Mesendoderm (in vitro differentiated cells): ENCODE measurements around the gene LRRC26.

ENCODE experiments used
- DNase-seq: peaks from one replicate; pipeline ENCODE4 v3.0.0; 2013
- H2AK5ac ChIP-seq: 2 replicates; pipeline ENCODE4 v1.6.1; 2013; ENCODE audit warnings: low read length, inconsistent platforms
- H2BK120ac ChIP-seq: 2 replicates; pipeline ENCODE4 v1.6.1; 2013; ENCODE audit warnings: low read depth, mild to moderate bottlenecking, low read length, moderate library complexity, mixed read lengths
- H2BK15ac ChIP-seq: replicated peaks from 2 replicates; pipeline ENCODE4 v1.6.1; 2013; ENCODE audit warnings: low read depth, mild to moderate bottlenecking, moderate library complexity
- H2BK5ac ChIP-seq: 2 replicates; pipeline ENCODE4 v1.6.1; 2013; ENCODE audit warnings: low read length, inconsistent platforms
- H3K18ac ChIP-seq: 2 replicates; pipeline ENCODE4 v1.6.1; 2013; ENCODE audit warnings: mild to moderate bottlenecking, low read length, mixed read lengths
- H3K23ac ChIP-seq: one replicate; pipeline ENCODE4 v1.6.1; 2013; ENCODE audit warnings: low read length
- H3K27ac ChIP-seq: 2 replicates; pipeline ENCODE4 v1.5.1; 2013; ENCODE audit warnings: low read depth, mild to moderate bottlenecking, inconsistent platforms, low read length, moderate library complexity
- H3K27me3 ChIP-seq: 2 replicates; pipeline ENCODE4 v1.6.1; 2013; ENCODE audit warnings: low read length, control low read depth, mild to moderate bottlenecking, inconsistent platforms; ENCODE audit not compliant: insufficient read depth, poor library complexity
- H3K36me3 ChIP-seq: 2 replicates; pipeline ENCODE4 v1.6.1; 2013; ENCODE audit warnings: low read length, inconsistent platforms; ENCODE audit not compliant: control insufficient read depth, insufficient read depth
- H3K4ac ChIP-seq: one replicate; pipeline ENCODE4 v1.6.1; 2013; ENCODE audit warnings: low read depth, mild to moderate bottlenecking, low read length, moderate library complexity
- H3K4me1 ChIP-seq: 2 replicates; pipeline ENCODE4 v1.6.1; 2013; ENCODE audit warnings: low read depth, low read length, inconsistent platforms; ENCODE audit not compliant: control insufficient read depth
- H3K4me2 ChIP-seq: 2 replicates; pipeline ENCODE4 v1.6.1; 2013; ENCODE audit warnings: low read length
- H3K4me3 ChIP-seq: 2 replicates; pipeline ENCODE4 v1.5.1; 2013; ENCODE audit warnings: mild to moderate bottlenecking, low read length
- H3K56ac ChIP-seq: one replicate; pipeline ENCODE4 v1.6.1; 2013; ENCODE audit warnings: low read length
- H3K79me1 ChIP-seq: 2 replicates; pipeline ENCODE4 v1.6.1; 2013; ENCODE audit warnings: low read length, inconsistent platforms
- H3K79me2 ChIP-seq: 2 replicates; pipeline ENCODE4 v1.6.1; 2013; ENCODE audit warnings: mild to moderate bottlenecking, low read length; ENCODE audit not compliant: control insufficient read depth, insufficient read depth
- H3K9ac ChIP-seq: 2 replicates; pipeline ENCODE4 v1.6.1; 2013; ENCODE audit warnings: low read length, inconsistent platforms
- H4K5ac ChIP-seq: one replicate; pipeline ENCODE4 v1.6.1; 2013; ENCODE audit warnings: low read length
- H4K8ac ChIP-seq: one replicate; pipeline ENCODE4 v1.6.1; 2013; ENCODE audit warnings: low read depth, mild to moderate bottlenecking, control low read depth, low read length, moderate library complexity
- WGBS: extraction: QIAGEN DNeasy Blood & Tissue Kit; methylation state at CpG from one replicate; pipeline ENCODE4 v1.1.7; 2013; ENCODE audit warnings: low lambda C conversion rate, missing lambda C conversion rate; ENCODE audit not compliant: insufficient coverage; ENCODE audit errors: extremely low coverage; 5-methylcytosine and 5-hydroxymethylcytosine counted together

Gene LRRC26

DNA sequence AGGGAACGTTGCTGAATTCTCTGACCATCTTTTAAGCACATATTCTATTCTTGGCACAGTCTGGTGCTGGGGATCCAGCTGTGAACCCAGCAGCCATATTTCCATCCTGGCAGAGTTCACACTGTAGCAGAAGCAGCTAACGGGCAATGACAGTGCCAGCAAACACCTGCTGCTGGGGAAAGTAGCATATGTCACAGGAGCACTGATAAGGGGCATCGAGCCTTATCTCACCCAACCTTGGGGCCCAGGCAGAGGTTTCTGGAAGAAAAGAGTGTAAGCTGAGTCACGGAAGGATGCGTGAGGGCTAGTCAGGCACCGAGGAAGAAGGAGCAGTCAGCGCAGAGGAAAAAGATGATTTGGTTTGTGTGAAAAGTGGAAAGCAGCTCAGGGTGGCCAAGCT, 36.8 kb upstream of the LRRC26 start:
- no peak overlapping the region for H2BK15ac ChIP-seq
- no peak overlapping the region for H4K8ac ChIP-seq
- peaks cover 3% of the 10 kb centered on the region for H3K36me3 ChIP-seq
- H3K79me1 ChIP-seq = peaks cover 34% of the 10 kb centered on the region
- H3K27ac ChIP-seq = no peak overlapping the region
- no peak for DNase-seq
- H2BK5ac ChIP-seq = no peak overlapping the region
- no peak overlapping the region for H4K5ac ChIP-seq
- H3K4me2 ChIP-seq = no peak overlapping the region
- no CpG with 5 or more reads among the region's 7 CpGs for WGBS
- no peak overlapping the region for H3K23ac ChIP-seq
- peaks cover 31% of the 10 kb centered on the region for H3K79me2 ChIP-seq
- no peaks in the 10 kb centered on the region for H3K27me3 ChIP-seq
- H3K18ac ChIP-seq = no peak overlapping the region
- peak overlapping the region; percentile 46 for H3K56ac ChIP-seq
- H2AK5ac ChIP-seq = no peak overlapping the region
- peaks cover 6% of the 10 kb centered on the region for H3K4me1 ChIP-seq
- no peak overlapping the region for H2BK120ac ChIP-seq
- peak overlapping the region; percentile 96 for H3K9ac ChIP-seq
- no peak overlapping the region for H3K4ac ChIP-seq
- no peak overlapping the region for H3K4me3 ChIP-seq

DNA sequence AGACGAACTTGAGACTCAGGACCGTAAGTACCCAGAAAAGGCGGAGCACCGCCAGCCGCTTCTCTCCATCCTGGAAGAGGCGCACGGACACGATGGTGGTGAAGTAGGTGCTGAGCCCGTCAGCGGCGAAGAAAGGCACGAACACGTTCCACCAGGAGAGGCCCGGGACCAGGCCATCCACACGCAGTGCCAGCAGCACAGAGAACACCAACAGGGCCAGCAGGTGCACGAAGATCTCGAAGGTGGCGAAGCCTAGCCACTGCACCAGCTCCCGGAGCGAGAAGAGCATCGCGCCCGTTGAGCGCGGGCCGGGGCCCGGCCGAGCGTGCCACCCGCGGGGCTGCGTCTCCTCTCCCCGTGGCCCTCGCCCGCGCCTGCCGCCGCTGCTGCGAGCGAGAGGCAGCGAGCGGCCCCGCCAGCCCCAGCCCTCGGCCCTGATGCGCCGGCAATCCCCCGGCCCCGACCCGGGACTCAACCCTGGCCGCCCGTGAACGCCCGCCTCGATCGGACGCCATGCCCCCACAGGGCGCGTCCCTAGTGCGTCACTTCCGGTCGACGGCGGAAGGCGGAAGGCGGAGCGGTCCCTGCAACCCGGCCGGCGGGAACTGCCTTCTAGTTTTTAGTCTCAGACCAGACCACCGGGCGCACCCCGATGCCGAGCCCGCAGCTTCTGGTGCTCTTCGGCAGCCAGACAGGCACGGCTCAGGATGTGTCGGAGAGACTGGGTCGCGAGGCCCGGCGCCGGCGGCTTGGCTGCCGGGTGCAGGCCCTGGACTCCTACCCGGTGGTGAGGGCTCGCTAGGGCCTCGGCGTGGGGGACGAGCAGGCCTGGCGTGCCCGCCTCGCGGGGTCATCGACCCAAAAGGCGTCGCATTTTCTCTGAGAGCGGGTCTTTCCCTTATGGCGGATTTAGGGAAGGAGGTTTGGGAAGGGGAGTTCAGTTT, 35.5 kb upstream of the LRRC26 start, which contains the start of the genes NDOR1 and TMEM203:
Gene NDOR1 (plus strand): TSS at position 575 of the 944 bp plus-strand sequence. CDS start 78 bp downstream, at position 653.
Gene TMEM203 (minus strand): TSS at position 523 of the 944 bp plus-strand sequence. CDS start 234 bp downstream, at position 289.
- Histone ChIP-seq H3K4ac (peak within 1 kb of the TSS; percentile 82), H3K36me3 (peaks cover 3% of the 10 kb centered on the region), H4K8ac (no peak within 1 kb of the TSS), H2BK15ac (no peak within 1 kb of the TSS), H3K56ac (peak within 1 kb of the TSS; percentile 98), H3K79me2 (peaks cover 31% of the 10 kb centered on the region), H3K9ac (peak within 1 kb of the TSS; percentile 96), H2AK5ac (peak within 1 kb of the TSS; percentile 38), H3K4me3 (peak within 1 kb of the TSS; percentile 98), H3K4me2 (peak within 1 kb of the TSS; percentile 88), H3K79me1 (peaks cover 35% of the 10 kb centered on the region), H3K4me1 (peaks cover 6% of the 10 kb centered on the region), H2BK5ac (no peak within 1 kb of the TSS), H3K23ac (no peak within 1 kb of the TSS), H4K5ac (no peak within 1 kb of the TSS), H3K27me3 (no peaks in the 10 kb centered on the region), H3K18ac (peak within 1 kb of the TSS; percentile 63), H3K27ac (peak within 1 kb of the TSS; percentile 33), H2BK120ac (no peak within 1 kb of the TSS)
- DNase-seq = peak; percentile 91
- WGBS = no CpG with 5 or more reads among the region's 98 CpGs

DNA sequence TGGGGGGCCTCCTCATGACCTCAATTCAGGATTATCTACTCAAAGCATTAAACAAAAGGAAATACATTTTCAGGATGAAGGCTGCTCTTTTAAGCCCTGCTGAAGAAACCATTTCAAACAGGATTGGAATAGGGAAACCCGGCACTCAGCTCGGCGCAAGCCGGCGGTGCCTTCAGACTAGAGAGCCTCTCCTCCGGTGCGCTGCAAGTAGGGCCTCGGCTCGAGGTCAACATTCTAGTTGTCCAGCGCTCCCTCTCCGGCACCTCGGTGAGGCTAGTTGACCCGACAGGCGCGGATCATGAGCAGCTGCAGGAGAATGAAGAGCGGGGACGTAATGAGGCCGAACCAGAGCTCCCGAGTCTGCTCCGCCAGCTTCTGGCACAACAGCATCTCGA, 34.9 kb upstream of the LRRC26 start:
- Histone ChIP-seq H3K79me1 (peaks cover 35% of the 10 kb centered on the region), H3K23ac (no peak overlapping the region), H3K9ac (peak overlapping the region; percentile 96), H3K4me2 (peak overlapping the region; percentile 88), H2BK5ac (no peak overlapping the region), H3K79me2 (peaks cover 31% of the 10 kb centered on the region), H3K18ac (no peak overlapping the region), H2BK120ac (no peak overlapping the region), H2AK5ac (no peak overlapping the region), H3K36me3 (peaks cover 3% of the 10 kb centered on the region), H3K27ac (no peak overlapping the region), H4K8ac (no peak overlapping the region), H3K27me3 (no peaks in the 10 kb centered on the region), H3K56ac (peak overlapping the region; percentile 96), H3K4me1 (peaks cover 6% of the 10 kb centered on the region), H3K4ac (no peak overlapping the region), H2BK15ac (no peak overlapping the region), H3K4me3 (peak overlapping the region; percentile 87), H4K5ac (no peak overlapping the region)
- WGBS = no CpG with 5 or more reads among the region's 21 CpGs
- DNase-seq = no peak

DNA sequence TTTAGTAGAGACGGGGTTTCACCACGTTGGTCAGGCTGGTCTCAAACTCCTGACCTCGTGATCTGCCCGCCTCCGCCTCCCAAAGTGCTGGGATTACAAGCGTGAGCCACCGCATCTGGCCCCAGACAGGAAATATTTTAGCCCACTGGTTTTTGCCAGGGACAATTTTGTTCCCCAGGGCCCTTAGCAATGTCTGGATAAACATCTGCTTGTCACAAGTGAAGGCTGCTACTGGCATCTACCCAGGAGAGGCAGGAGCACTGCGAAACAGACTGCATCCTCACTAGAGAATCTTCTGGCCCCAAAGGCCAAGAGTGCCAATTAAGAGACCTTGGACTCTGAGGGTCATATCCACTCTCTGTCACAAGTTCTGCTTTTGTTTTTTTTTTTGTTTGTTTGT, 33.1 kb upstream of the LRRC26 start:
- Histone ChIP-seq H3K4me2 (no peak overlapping the region), H2BK15ac (no peak overlapping the region), H3K36me3 (peaks cover 3% of the 10 kb centered on the region), H3K27me3 (no peaks in the 10 kb centered on the region), H2BK120ac (no peak overlapping the region), H3K18ac (no peak overlapping the region), H4K8ac (no peak overlapping the region), H3K79me1 (peaks cover 42% of the 10 kb centered on the region), H4K5ac (no peak overlapping the region), H2BK5ac (no peak overlapping the region), H3K23ac (no peak overlapping the region), H3K4ac (no peak overlapping the region), H3K79me2 (peaks cover 33% of the 10 kb centered on the region), H3K4me1 (peaks cover 6% of the 10 kb centered on the region), H2AK5ac (no peak overlapping the region), H3K4me3 (no peak overlapping the region), H3K27ac (no peak overlapping the region), H3K56ac (no peak overlapping the region), H3K9ac (no peak overlapping the region)
- no CpG with 5 or more reads among the region's 8 CpGs for WGBS
- no peak for DNase-seq

DNA sequence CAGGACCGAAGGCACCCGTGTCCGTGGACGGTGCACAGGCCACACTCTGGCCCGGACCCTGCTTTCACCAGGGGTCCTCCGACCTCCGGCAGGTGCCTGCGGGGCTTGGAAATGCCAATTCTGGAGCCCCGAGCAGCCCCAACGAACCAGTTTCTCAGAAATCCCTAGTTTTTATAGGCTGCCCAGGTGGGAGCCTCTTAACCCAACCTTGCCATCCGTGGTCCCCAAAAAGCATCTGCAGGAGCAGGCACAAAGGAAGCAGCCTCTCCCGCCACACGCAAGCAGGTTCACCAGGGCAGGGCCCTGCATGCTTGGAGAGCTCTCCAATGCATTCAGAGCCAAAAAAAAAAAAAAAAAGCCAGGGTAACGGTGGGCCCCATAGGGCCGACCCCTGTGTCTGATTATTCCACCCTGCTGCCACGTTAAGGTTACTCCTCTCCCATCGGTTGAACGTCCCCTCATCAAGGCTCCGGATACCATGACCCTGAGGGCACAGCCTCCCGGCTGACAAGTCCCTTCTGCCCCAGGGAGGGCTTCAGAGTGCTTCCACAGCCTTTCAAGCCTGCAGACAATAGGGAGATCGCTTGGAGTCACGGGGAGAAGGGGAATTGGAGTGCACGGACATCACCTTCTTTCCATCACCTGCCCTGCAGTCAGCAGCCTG, 31.5 kb upstream of the LRRC26 start:
- peak overlapping the region; percentile 29 for H3K27ac ChIP-seq
- peak overlapping the region; percentile 58 for H3K4me3 ChIP-seq
- peak overlapping the region; percentile 24 for H3K18ac ChIP-seq

More for the DNA sequence above, 31.5 kb upstream of the LRRC26 start:
- no peak overlapping the region for H3K23ac ChIP-seq
- H3K9ac ChIP-seq = peak overlapping the region; percentile 94
- WGBS = no CpG with 5 or more reads among the region's 23 CpGs
- peaks cover 30% of the 10 kb centered on the region for H3K79me1 ChIP-seq
- no peaks in the 10 kb centered on the region for H3K27me3 ChIP-seq
- H2BK120ac ChIP-seq = no peak overlapping the region
- H3K4ac ChIP-seq = peak overlapping the region; percentile 74
- H2BK15ac ChIP-seq = no peak overlapping the region
- peak overlapping the region; percentile 98 for H3K56ac ChIP-seq
- H4K5ac ChIP-seq = no peak overlapping the region
- no peaks in the 10 kb centered on the region for H3K36me3 ChIP-seq
- H3K79me2 ChIP-seq = peaks cover 24% of the 10 kb centered on the region
- peak; percentile 27 for DNase-seq
- H3K4me2 ChIP-seq = peak overlapping the region; percentile 81
- no peak overlapping the region for H2AK5ac ChIP-seq
- H2BK5ac ChIP-seq = peak overlapping the region; percentile 23
- peak overlapping the region; percentile 87 for H4K8ac ChIP-seq
- peaks cover 6% of the 10 kb centered on the region for H3K4me1 ChIP-seq
